HUDEP-2 (cell line): Measurements from ENCODE around the gene TBL1X.

Source experiments
- DNase-seq, 76 experiments: peaks; one replicate each; lab custom pipeline; 2025; ENCODE audit not compliant: unreplicated experiment in 76 of 76; lab: John Stamatoyannopoulos, UW

Gene TBL1X

GRCh38 chrX:9656277-9656676 is 191.4 kb downstream of the TBL1X start:
- DNase-seq = no peak

- DNase-seq = no peak
Observed at GRCh38 chrX:9656871-9657270, 192.0 kb downstream of the TBL1X start.

- no peak for DNase-seq
Observed at GRCh38 chrX:9657590-9658256, 192.9 kb downstream of the TBL1X start.

GRCh38 chrX:9658409-9658808 is 193.6 kb downstream of the TBL1X start:
- DNase-seq = no peak

- DNase-seq = no peak
Observed at GRCh38 chrX:9659571-9660195, 194.8 kb downstream of the TBL1X start.

GRCh38 chrX:9662148-9662547 is 197.3 kb downstream of the TBL1X start:
- DNase-seq = no peak

- DNase-seq = no peak
Observed at GRCh38 chrX:9663216-9663615, 198.4 kb downstream of the TBL1X start.

- DNase-seq = no peak
Observed at GRCh38 chrX:9664224-9664623, 199.4 kb downstream of the TBL1X start.

- DNase-seq = no peak
Observed at GRCh38 chrX:9665113-9665512, 200.3 kb downstream of the TBL1X start.

GRCh38 chrX:9668537-9668936 is 203.7 kb downstream of the TBL1X start:
- DNase-seq = no peak

GRCh38 chrX:9670136-9670814 is 205.4 kb downstream of the TBL1X start:
- DNase-seq = no peak

- DNase-seq = no peak
Observed at GRCh38 chrX:9671998-9672397, 207.1 kb downstream of the TBL1X start.

GRCh38 chrX:9676306-9676705 is 211.4 kb downstream of the TBL1X start:
- DNase-seq = no peak

GRCh38 chrX:9676738-9677097 is 211.9 kb downstream of the TBL1X start:
- no peak for DNase-seq

GRCh38 chrX:9677098-9677739 is 212.4 kb downstream of the TBL1X start:
- no peak for DNase-seq

- no peak for DNase-seq
Observed at GRCh38 chrX:9678215-9678965, 213.5 kb downstream of the TBL1X start.

GRCh38 chrX:9681011-9681410 is 216.2 kb downstream of the TBL1X start:
- DNase-seq = no peak

- no peak for DNase-seq
Observed at GRCh38 chrX:9681422-9681821, 216.6 kb downstream of the TBL1X start.

- no peak for DNase-seq
Observed at GRCh38 chrX:9682456-9682855, 217.6 kb downstream of the TBL1X start.

GRCh38 chrX:9682861-9683260 is 218.0 kb downstream of the TBL1X start:
- no peak for DNase-seq

GRCh38 chrX:9683350-9683749 is 218.5 kb downstream of the TBL1X start:
- DNase-seq = no peak
